Measurements from ENCODE around the gene ANKS3.

DNA sequence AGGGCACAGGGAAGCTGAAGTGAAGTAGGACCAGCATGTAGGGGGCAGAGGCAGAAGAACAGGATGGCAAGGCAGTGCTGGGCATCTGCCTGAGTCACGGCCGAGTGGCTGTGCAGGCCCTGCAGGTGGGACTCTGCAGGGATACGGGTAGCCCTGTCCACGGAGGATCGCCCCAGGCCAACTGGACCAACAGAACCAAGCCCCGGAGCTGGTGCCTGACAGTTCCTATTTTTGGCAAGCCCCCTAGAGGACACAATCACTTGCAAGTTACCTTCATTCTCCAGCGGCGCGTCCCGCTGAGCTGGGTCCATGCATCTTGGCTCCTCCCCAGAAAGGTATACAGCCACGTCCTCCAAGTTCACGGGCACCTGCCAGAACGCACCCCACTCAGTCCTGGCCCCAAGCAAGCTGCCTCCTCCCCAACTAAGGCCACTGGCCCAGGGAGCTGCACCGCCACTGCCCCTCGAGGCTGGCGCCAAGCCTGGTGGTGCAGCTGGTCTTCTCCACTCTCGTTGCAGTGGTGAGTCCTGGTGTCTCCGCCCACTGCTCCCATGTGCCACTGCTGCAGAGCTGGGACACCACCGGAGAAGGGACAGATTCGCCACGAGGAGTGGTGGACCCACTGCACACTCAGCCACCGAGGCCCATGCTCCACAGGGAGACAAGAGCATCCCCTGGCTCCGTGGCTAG, 26.3 kb upstream of the ANKS3 start:
- TF ChIP-seq, protein P1, sequence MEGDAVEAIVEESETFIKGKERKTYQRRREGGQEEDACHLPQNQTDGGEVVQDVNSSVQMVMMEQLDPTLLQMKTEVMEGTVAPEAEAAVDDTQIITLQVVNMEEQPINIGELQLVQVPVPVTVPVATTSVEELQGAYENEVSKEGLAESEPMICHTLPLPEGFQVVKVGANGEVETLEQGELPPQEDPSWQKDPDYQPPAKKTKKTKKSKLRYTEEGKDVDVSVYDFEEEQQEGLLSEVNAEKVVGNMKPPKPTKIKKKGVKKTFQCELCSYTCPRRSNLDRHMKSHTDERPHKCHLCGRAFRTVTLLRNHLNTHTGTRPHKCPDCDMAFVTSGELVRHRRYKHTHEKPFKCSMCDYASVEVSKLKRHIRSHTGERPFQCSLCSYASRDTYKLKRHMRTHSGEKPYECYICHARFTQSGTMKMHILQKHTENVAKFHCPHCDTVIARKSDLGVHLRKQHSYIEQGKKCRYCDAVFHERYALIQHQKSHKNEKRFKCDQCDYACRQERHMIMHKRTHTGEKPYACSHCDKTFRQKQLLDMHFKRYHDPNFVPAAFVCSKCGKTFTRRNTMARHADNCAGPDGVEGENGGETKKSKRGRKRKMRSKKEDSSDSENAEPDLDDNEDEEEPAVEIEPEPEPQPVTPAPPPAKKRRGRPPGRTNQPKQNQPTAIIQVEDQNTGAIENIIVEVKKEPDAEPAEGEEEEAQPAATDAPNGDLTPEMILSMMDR (IDR thresholded peaks at IDR 0.05; ENCODE audit: insufficient read depth, low read length, poor library complexity, severe bottlenecking), result no peak
- TF ChIP-seq EZH2phosphoT487 (conservative IDR thresholded peaks at IDR 0.05; ENCODE audit: low read length), result no peak

Data from SU-DHL-6 (cell line).